ENCODE data around the gene EXTL1.

The EXTL1 gene

DNA sequence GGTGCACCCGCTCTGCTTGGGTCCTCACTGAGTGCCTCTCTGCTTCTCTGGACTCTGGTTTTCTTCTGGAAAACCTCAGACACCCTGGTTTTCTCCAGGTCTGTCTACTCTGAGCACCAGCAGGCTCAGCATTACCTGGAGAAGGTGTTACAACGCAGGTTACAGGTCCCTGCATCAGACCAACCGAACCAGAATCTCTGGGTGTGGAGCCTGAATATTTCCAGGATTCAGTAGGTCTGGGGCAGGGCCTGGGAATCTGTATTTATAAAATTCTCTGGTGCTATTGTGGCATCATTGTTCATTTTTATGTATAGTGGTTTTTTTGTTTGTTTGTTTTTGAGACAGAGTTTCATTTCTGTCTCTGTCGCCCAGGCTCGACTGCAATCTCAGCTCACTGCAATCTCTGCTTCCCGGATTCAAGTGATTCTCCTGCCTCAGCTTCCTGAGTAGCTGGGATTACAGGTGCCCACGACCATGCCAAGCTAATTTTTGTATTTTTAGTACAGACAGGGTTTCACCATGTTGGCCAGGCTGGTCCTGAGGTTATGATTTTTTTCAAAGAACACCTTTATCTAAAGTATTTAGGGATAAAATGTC lies 25.8 kb downstream of the EXTL1 start:
- Histone ChIP-seq H3K4me1 (ENCODE audit: control insufficient read depth in 1 of 2, insufficient read depth in 2 of 2, low read length in 2 of 2) (peaks cover 0 to 17% of the 10 kb centered on the region in 2 donors), H3K36me3 (ENCODE audit: control insufficient read depth in 1 of 2, insufficient read depth in 2 of 2, low read length in 2 of 2) (no peaks in the 10 kb centered on the region), H3K9me3 (ENCODE audit: control insufficient read depth in 1 of 2, low read length in 2 of 2) (no peaks in the 10 kb centered on the region), H3K27ac (ENCODE audit: low read length) (no peak overlapping the region), H3K4me3 (ENCODE audit: low read depth in 1 of 2, low read length in 2 of 2) (no peak overlapping the region), H3K27me3 (ENCODE audit: low read depth, low read length) (peaks cover 31% of the 10 kb centered on the region)

- H3K27me3 ChIP-seq (ENCODE audit: low read depth, low read length): peaks cover 23% of the 10 kb centered on the region
Observed at GRCh38 chr1:26049531-26050247, 28.1 kb downstream of the EXTL1 start.

DNA sequence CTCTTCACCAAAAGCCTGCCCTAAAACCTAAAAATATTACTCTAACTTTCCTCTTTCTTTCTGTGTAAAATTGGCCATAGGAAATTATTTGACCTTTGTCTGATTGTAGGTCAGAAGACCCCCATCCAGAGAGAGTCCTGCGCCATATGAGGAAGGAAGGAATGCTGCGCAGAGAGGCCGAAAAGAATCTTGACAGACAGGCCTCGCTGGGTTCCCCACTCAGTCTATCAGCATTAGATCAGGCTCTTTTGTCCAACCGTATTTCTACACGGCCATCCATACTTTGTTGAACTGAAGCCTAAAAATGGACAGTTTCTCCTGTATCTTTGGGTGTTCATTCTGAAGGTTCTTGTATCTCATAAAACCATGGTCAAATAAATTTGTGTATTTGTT lies 28.7 kb downstream of the EXTL1 start:
- no peak overlapping the region for H3K27ac ChIP-seq (ENCODE audit: low read length)

More at GRCh38 chr1:26049531-26050247, 28.1 kb downstream of the EXTL1 start:
- no peak overlapping the region for H3K4me3 ChIP-seq (ENCODE audit: low read depth in 1 of 2, low read length in 2 of 2)
- H3K36me3 ChIP-seq (ENCODE audit: control insufficient read depth in 1 of 2, insufficient read depth in 2 of 2, low read length in 2 of 2): no peaks in the 10 kb centered on the region
- peaks cover 0 to 17% of the 10 kb centered on the region in 2 donors for H3K4me1 ChIP-seq (ENCODE audit: control insufficient read depth in 1 of 2, insufficient read depth in 2 of 2, low read length in 2 of 2)
- no peaks in the 10 kb centered on the region for H3K9me3 ChIP-seq (ENCODE audit: control insufficient read depth in 1 of 2, low read length in 2 of 2)
- no peak overlapping the region for H3K27ac ChIP-seq (ENCODE audit: low read length)

GRCh38 chr1:26053718-26054560 lies 32.4 kb downstream of the EXTL1 start:
- Histone ChIP-seq H3K9me3 (ENCODE audit: control insufficient read depth in 1 of 2, low read length in 2 of 2) (no peaks in the 10 kb centered on the region), H3K36me3 (ENCODE audit: control insufficient read depth in 1 of 2, insufficient read depth in 2 of 2, low read length in 2 of 2) (no peaks in the 10 kb centered on the region), H3K4me3 (ENCODE audit: low read depth in 1 of 2, low read length in 2 of 2) (no peak overlapping the region), H3K27me3 (ENCODE audit: low read depth, low read length) (no peaks in the 10 kb centered on the region), H3K4me1 (ENCODE audit: control insufficient read depth in 1 of 2, insufficient read depth in 2 of 2, low read length in 2 of 2) (no peaks in the 10 kb centered on the region), H3K27ac (ENCODE audit: low read length) (no peak overlapping the region)

More for the DNA sequence above, 28.7 kb downstream of the EXTL1 start:
- no peaks in the 10 kb centered on the region for H3K9me3 ChIP-seq (ENCODE audit: control insufficient read depth in 1 of 2, low read length in 2 of 2)
- peaks cover 19% of the 10 kb centered on the region for H3K27me3 ChIP-seq (ENCODE audit: low read depth, low read length)
- peaks cover 0 to 15% of the 10 kb centered on the region in 2 donors for H3K4me1 ChIP-seq (ENCODE audit: control insufficient read depth in 1 of 2, insufficient read depth in 2 of 2, low read length in 2 of 2)
- no peaks in the 10 kb centered on the region for H3K36me3 ChIP-seq (ENCODE audit: control insufficient read depth in 1 of 2, insufficient read depth in 2 of 2, low read length in 2 of 2)
- H3K4me3 ChIP-seq (ENCODE audit: low read depth in 1 of 2, low read length in 2 of 2): no peak overlapping the region

DNA sequence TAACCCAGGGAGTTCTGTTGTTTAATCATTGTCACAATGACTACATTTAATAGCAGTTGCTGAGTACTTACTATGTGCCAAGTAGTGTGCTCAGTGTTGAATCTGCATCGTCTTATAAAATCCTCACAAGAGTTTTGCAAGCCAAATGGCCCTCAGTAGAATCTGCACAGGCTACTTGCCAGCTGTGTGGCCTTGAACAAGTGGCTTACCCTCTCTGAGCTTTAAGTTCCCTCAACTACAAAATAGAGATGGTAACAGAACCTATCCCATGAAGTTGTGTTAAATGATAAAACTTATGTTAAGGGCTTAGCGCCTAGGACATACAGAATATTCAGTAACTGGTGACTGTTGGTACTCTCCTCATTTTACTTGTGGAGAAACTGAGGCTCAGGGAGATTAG lies 33.5 kb downstream of the EXTL1 start:
- Histone ChIP-seq H3K4me3 (ENCODE audit: low read depth in 1 of 2, low read length in 2 of 2) (no peak overlapping the region), H3K27me3 (ENCODE audit: low read depth, low read length) (no peaks in the 10 kb centered on the region), H3K36me3 (ENCODE audit: control insufficient read depth in 1 of 2, insufficient read depth in 2 of 2, low read length in 2 of 2) (no peaks in the 10 kb centered on the region), H3K4me1 (ENCODE audit: control insufficient read depth in 1 of 2, insufficient read depth in 2 of 2, low read length in 2 of 2) (no peaks in the 10 kb centered on the region), H3K27ac (ENCODE audit: low read length) (no peak overlapping the region), H3K9me3 (ENCODE audit: control insufficient read depth in 1 of 2, low read length in 2 of 2) (no peaks in the 10 kb centered on the region)

DNA sequence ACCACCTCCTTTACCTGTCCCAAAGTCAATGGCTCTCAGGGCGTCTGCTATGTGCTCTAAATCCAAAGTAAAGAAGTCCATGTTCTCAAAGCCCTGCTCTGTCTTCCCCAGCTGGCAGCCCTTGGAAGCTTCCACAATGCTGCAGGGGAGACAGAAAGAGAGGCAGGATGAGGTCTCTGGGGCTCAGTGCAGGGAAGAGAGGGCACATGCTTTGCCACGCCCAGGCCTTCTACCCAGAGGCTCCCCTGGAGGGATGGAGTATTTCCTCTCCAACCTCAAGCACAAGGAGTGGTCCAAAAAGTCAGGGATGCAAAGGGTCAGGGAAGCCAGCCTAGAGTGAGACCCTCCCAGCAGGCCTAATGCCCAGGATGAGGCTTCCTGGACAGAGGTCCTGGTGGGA lies 35.6 kb downstream of the EXTL1 start:
- Histone ChIP-seq H3K4me1 (ENCODE audit: control insufficient read depth in 1 of 2, insufficient read depth in 2 of 2, low read length in 2 of 2) (no peaks in the 10 kb centered on the region), H3K27ac (ENCODE audit: low read length) (no peak overlapping the region), H3K4me3 (ENCODE audit: low read depth in 1 of 2, low read length in 2 of 2) (no peak overlapping the region), H3K9me3 (ENCODE audit: control insufficient read depth in 1 of 2, low read length in 2 of 2) (no peaks in the 10 kb centered on the region), H3K36me3 (ENCODE audit: control insufficient read depth in 1 of 2, insufficient read depth in 2 of 2, low read length in 2 of 2) (no peaks in the 10 kb centered on the region), H3K27me3 (ENCODE audit: low read depth, low read length) (peaks cover 6% of the 10 kb centered on the region)

DNA sequence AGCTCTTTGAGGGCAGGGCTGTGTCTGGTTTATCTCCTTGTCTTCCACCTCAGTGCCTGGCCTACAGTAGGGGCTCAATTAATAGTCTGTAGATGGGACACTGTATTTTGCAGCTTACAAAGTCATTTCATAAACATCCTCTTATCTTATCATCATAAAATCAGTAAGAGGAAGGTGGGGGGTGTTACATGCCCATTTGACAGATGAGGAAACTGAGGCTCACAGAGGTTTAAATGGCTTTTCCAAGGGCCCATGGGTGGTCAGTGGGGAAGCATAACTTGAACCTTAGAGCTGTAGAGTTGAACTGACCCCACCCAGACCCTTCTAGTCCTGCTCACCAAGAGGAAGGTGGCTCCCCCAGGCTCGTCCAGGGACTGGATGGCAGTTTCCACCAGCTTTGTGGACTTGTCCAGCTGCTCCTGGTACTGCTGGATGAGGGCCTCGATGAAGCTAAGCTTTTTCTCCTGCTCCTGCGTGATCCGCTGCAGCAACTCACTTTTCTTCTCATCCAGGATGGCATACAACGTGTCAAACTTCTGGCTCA lies 36.5 kb downstream of the EXTL1 start:
- no peak overlapping the region for H3K27ac ChIP-seq (ENCODE audit: low read length)
- H3K9me3 ChIP-seq (ENCODE audit: control insufficient read depth in 1 of 2, low read length in 2 of 2): no peaks in the 10 kb centered on the region
- no peaks in the 10 kb centered on the region for H3K4me1 ChIP-seq (ENCODE audit: control insufficient read depth in 1 of 2, insufficient read depth in 2 of 2, low read length in 2 of 2)
- peaks cover 6% of the 10 kb centered on the region for H3K27me3 ChIP-seq (ENCODE audit: low read depth, low read length)
- H3K4me3 ChIP-seq (ENCODE audit: low read depth in 1 of 2, low read length in 2 of 2): no peak overlapping the region
- no peaks in the 10 kb centered on the region for H3K36me3 ChIP-seq (ENCODE audit: control insufficient read depth in 1 of 2, insufficient read depth in 2 of 2, low read length in 2 of 2)

DNA sequence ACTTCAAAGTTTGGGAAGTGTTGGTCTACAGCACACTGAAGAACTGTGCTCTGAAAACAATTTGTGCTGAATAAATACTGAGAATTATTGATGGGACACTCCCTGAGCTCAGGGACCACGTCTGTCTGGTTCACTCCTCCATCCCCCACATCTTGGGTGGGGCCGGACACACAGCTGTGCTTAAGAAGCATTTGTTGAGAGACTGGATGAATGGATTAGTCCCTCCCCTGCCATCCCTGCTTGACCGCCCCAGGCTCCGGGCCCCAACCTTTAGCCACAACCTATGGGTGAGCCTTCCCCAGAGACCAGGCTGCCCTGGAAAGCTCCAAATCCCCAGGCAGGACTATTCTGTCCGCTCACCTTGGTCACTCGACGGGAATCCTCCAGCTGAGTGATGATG lies 38.3 kb downstream of the EXTL1 start:
- Histone ChIP-seq H3K27ac (ENCODE audit: low read length) (no peak overlapping the region), H3K36me3 (ENCODE audit: control insufficient read depth in 1 of 2, insufficient read depth in 2 of 2, low read length in 2 of 2) (no peaks in the 10 kb centered on the region), H3K4me3 (ENCODE audit: low read depth in 1 of 2, low read length in 2 of 2) (no peak overlapping the region), H3K27me3 (ENCODE audit: low read depth, low read length) (peaks cover 6% of the 10 kb centered on the region), H3K4me1 (ENCODE audit: control insufficient read depth in 1 of 2, insufficient read depth in 2 of 2, low read length in 2 of 2) (no peaks in the 10 kb centered on the region), H3K9me3 (ENCODE audit: control insufficient read depth in 1 of 2, low read length in 2 of 2) (no peaks in the 10 kb centered on the region)

- no peak overlapping the region for H3K27ac ChIP-seq (ENCODE audit: low read length)
Observed at GRCh38 chr1:26060832-26061574, 39.4 kb downstream of the EXTL1 start.

DNA sequence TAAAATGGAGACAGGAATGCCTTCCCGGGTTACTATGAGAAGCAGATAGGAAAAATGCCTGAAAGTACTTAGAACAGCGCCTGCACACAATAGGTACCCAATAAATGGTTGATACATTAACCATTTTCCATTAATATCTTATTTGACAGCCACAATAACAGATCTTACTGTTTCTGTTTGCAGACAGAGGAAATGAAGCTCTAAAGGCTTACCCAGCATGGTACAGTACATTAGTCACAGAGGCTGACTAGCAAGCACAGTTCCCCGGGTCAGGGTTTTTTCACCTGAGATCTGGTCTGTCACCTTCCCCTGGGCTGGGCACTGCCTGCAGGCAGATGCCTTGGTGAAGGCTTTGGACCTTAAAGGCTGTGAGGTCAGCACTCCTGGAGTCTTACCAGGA lies 43.0 kb downstream of the EXTL1 start:
- Histone ChIP-seq H3K9me3 (ENCODE audit: control insufficient read depth in 1 of 2, low read length in 2 of 2) (no peaks in the 10 kb centered on the region), H3K4me3 (ENCODE audit: low read depth in 1 of 2, low read length in 2 of 2) (no peak overlapping the region), H3K27me3 (ENCODE audit: low read depth, low read length) (peaks cover 6% of the 10 kb centered on the region), H3K36me3 (ENCODE audit: control insufficient read depth in 1 of 2, insufficient read depth in 2 of 2, low read length in 2 of 2) (no peaks in the 10 kb centered on the region), H3K27ac (ENCODE audit: low read length) (no peak overlapping the region), H3K4me1 (ENCODE audit: control insufficient read depth in 1 of 2, insufficient read depth in 2 of 2, low read length in 2 of 2) (peaks cover 0 to 7% of the 10 kb centered on the region in 2 donors)

More at GRCh38 chr1:26060832-26061574, 39.4 kb downstream of the EXTL1 start:
- Histone ChIP-seq H3K4me3 (ENCODE audit: low read depth in 1 of 2, low read length in 2 of 2) (no peak overlapping the region), H3K36me3 (ENCODE audit: control insufficient read depth in 1 of 2, insufficient read depth in 2 of 2, low read length in 2 of 2) (no peaks in the 10 kb centered on the region), H3K9me3 (ENCODE audit: control insufficient read depth in 1 of 2, low read length in 2 of 2) (no peaks in the 10 kb centered on the region), H3K27me3 (ENCODE audit: low read depth, low read length) (peaks cover 6% of the 10 kb centered on the region), H3K4me1 (ENCODE audit: control insufficient read depth in 1 of 2, insufficient read depth in 2 of 2, low read length in 2 of 2) (no peaks in the 10 kb centered on the region)
